WTC11 (cell line): ENCODE results near the gene PODXL. TPM values are rescaled to one million over a fixed set of nuclear protein-coding genes. Genes with fewer than 3 reads are reported as not detected.

Experiments used
- ATAC-seq: fragments of 200-7000 bp; cut with Tn5 transposase; 2 replicates; pipeline ENCODE4 v1.10.0; 2021; ENCODE audit warnings: mild to moderate bottlenecking, moderate library complexity
- CTCF ChIA-PET: fragments of 300-600 bp; sonication (Branson Sonifier 250); formaldehyde crosslinking; loops from one replicate; lab custom pipeline; 2021; ENCODE audit warnings: antibody characterized with exemption; lab: Charles Lee
- POLR2A ChIA-PET: fragments of 350-600 bp; sonication (Branson Sonifier 250); formaldehyde crosslinking; loops from one replicate; lab custom pipeline; 2021; ENCODE audit warnings: antibody characterized with exemption; lab: Charles Lee
- DNase-seq: peaks from one replicate; pipeline ENCODE4 v3.0.0; 2021; ENCODE audit warnings: low spot score
- H3K27ac Mint-ChIP-seq: 2 replicates; pipeline ENCODE4 v1.8.0; 2021; ENCODE audit warnings: mixed read lengths
- H3K27me3 Mint-ChIP-seq: 2 replicates; pipeline ENCODE4 v1.8.0; 2021; ENCODE audit warnings: low read depth, mild to moderate bottlenecking, moderate library complexity, mixed read lengths
- H3K36me3 Mint-ChIP-seq: 2 replicates; pipeline ENCODE4 v1.8.0; 2021; ENCODE audit warnings: mixed read lengths
- H3K4me1 Mint-ChIP-seq: 2 replicates; pipeline ENCODE4 v1.8.0; 2022; ENCODE audit warnings: mixed read lengths
- H3K4me3 Mint-ChIP-seq: 2 replicates; pipeline ENCODE4 v1.8.0; 2021; ENCODE audit warnings: mild to moderate bottlenecking, moderate library complexity, mixed read lengths
- H3K9me3 Mint-ChIP-seq: 2 replicates; pipeline ENCODE4 v1.8.0; 2021; ENCODE audit warnings: mixed read lengths
- ARID4B ChIP-seq: sonication (generic); formaldehyde crosslinking; IDR thresholded peaks from 2 replicates; pipeline ENCODE4 v1.8.0; 2023; ENCODE audit warnings: missing genetic modification reagents, mild to moderate bottlenecking, borderline replicate concordance
- CBFB ChIP-seq: sonication (generic); formaldehyde crosslinking; IDR thresholded peaks from 2 replicates; pipeline ENCODE4 v1.8.1; 2022; ENCODE audit warnings: mild to moderate bottlenecking, low read depth, missing genetic modification reagents
- CTCF ChIP-seq: fragments of 200-600 bp; IDR thresholded peaks from 2 replicates; pipeline ENCODE4 v1.8.0; 2022; ENCODE audit warnings: antibody characterized with exemption
- EMX1 ChIP-seq: fragments of 250-450 bp; sonication (Bioruptor Pico); IDR thresholded peaks from 2 replicates; pipeline ENCODE4 v1.8.0; 2021; ENCODE audit warnings: mild to moderate bottlenecking
- FOXJ3 ChIP-seq: sonication (generic); formaldehyde crosslinking; IDR thresholded peaks from 2 replicates; pipeline ENCODE4 v1.9.0; 2021; ENCODE audit warnings: missing genetic modification reagents, mild to moderate bottlenecking, borderline replicate concordance
- GABPB1 ChIP-seq: sonication (generic); formaldehyde crosslinking; IDR thresholded peaks from 2 replicates; pipeline ENCODE4 v1.8.1; 2023; ENCODE audit warnings: mild to moderate bottlenecking, missing genetic modification reagents
- HMGA2 ChIP-seq: fragments of 250-450 bp; sonication (Bioruptor Pico); IDR thresholded peaks from 2 replicates; pipeline ENCODE4 v1.4.0; 2021; ENCODE audit warnings: mild to moderate bottlenecking, moderate library complexity
- HMGXB4 ChIP-seq: sonication (generic); formaldehyde crosslinking; IDR thresholded peaks from 2 replicates; pipeline ENCODE4 v1.8.1; 2023; ENCODE audit warnings: mild to moderate bottlenecking, moderate library complexity, missing genetic modification reagents
- IRF2 ChIP-seq: sonication (generic); formaldehyde crosslinking; IDR thresholded peaks from 2 replicates; pipeline ENCODE4 v1.8.0; 2022; ENCODE audit warnings: low read depth, missing genetic modification reagents, borderline replicate concordance
- JAZF1 ChIP-seq: fragments of 250-450 bp; sonication (Bioruptor Pico); IDR thresholded peaks from 2 replicates; pipeline ENCODE4 v1.9.0; 2021; ENCODE audit warnings: moderate library complexity, mild to moderate bottlenecking, inconsistent platforms
- NFATC4 ChIP-seq: fragments of 250-450 bp; sonication (Bioruptor Pico); IDR thresholded peaks from 2 replicates; pipeline ENCODE4 v1.9.0; 2021; ENCODE audit warnings: mild to moderate bottlenecking
- OVOL2 ChIP-seq: fragments of 250-450 bp; sonication (Bioruptor Pico); IDR thresholded peaks from 2 replicates; pipeline ENCODE4 v1.9.0; 2021; ENCODE audit warnings: mild to moderate bottlenecking, borderline replicate concordance
- PRRX2 ChIP-seq: fragments of 250-450 bp; sonication (Bioruptor Pico); IDR thresholded peaks from 2 replicates; pipeline ENCODE4 v1.8.0; 2021; ENCODE audit warnings: mild to moderate bottlenecking
- RORB ChIP-seq: fragments of 250-450 bp; sonication (Bioruptor Pico); IDR thresholded peaks from 2 replicates; pipeline ENCODE4 v1.9.0; 2021; ENCODE audit warnings: mild to moderate bottlenecking
- ZBTB43 ChIP-seq: sonication (generic); formaldehyde crosslinking; IDR thresholded peaks from 2 replicates; pipeline ENCODE4 v1.8.1; 2023; ENCODE audit warnings: mild to moderate bottlenecking, missing genetic modification reagents
- ZNF263 ChIP-seq: sonication (generic); formaldehyde crosslinking; IDR thresholded peaks from 2 replicates; pipeline ENCODE4 v1.8.1; 2022; ENCODE audit warnings: low read depth, mild to moderate bottlenecking, moderate library complexity, missing genetic modification reagents
- total RNA-seq: library from RNA; stranded (reverse); gene quantifications from 3 replicates; pipeline ENCODE4 v1.2.3, GENCODE V29; 2021
- TF ChIP-seq, protein P1 (sequence below): sonication (generic); formaldehyde crosslinking; IDR thresholded peaks from 2 replicates; pipeline ENCODE4 v1.8.0; 2022; ENCODE audit warnings: mild to moderate bottlenecking, missing genetic modification reagents
- TF ChIP-seq, protein P2 (sequence below): sonication (generic); formaldehyde crosslinking; IDR thresholded peaks from 2 replicates; pipeline ENCODE4 v1.8.1; 2023; ENCODE audit warnings: mild to moderate bottlenecking, missing genetic modification reagents
- TF ChIP-seq, protein P3 (sequence below): sonication (generic); formaldehyde crosslinking; IDR thresholded peaks from 2 replicates; pipeline ENCODE4 v1.8.0; 2023; ENCODE audit warnings: mild to moderate bottlenecking, missing genetic modification reagents
- TF ChIP-seq, protein P4 (sequence below): sonication (generic); formaldehyde crosslinking; IDR thresholded peaks from 2 replicates; pipeline ENCODE4 v1.8.0; 2022; ENCODE audit warnings: mild to moderate bottlenecking, missing genetic modification reagents

PODXL gene
- total RNA-seq, 1 experiment from 2014 or later: 483 TPM

DNA sequence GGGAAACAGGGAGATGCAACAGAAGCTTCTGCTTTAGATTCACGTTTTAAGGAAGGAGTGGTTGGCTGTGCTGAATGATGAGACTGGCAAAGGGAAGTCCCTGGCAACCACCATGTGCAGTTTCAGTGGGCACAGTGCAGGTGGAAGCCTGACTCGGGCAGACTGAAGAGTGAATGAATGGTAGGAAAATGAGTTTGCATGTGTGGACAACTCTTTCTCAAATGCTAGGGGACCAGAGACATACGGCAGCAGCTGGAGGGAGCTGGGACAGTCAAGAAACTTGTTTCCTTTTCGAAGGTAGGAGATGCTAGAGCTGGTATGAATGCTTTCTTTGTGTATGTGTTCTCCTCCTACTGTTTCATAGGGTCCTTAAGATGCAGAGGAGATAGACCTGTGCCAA is 29.0 kb downstream of the PODXL start (continued):
- TF ChIP-seq EMX1 (no peak), ZNF263 (CRISPR knock-in tag) (no peak)

DNA sequence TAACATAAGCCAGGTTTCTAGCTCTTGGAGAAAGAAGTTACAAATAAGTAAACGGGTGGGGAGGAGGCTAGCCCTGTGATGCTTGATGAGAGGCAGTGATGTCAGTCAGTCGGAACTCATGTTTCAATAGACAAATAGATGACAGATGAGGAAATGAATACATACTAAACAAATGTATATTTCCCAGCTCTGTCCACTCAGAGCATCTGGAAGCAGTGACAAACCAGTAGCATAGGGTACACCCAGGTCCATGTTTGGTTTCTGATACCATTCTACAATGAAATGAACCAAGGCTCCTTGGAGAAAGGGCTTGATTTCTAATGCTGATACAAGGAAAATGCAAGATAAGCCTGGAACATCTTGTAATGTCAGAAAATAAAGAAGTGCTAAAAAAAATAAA is 30.6 kb downstream of the PODXL start:
- POLR2A ChIA-PET: interaction anchor here (0.6 kb wide), 1 partner anchor 372 kb away, joined by 3 read pairs; no protein-coding TSS in a partner anchor
- Mint-ChIP-seq H3K27me3 (no peaks in the 10 kb centered on the region), H3K9me3 (no peaks in the 10 kb centered on the region), H3K4me1 (peaks cover 79% of the 10 kb centered on the region), H3K27ac (peak overlapping the region; percentile 86), H3K36me3 (peaks cover 9% of the 10 kb centered on the region)
- ATAC-seq: no peak
- CTCF ChIA-PET: interaction anchor here (0.7 to 1.7 kb wide), 2 partner anchors 21 to 333 kb away, joined by 3 to 13 read pairs; no protein-coding TSS in a partner anchor
- TF ChIP-seq GABPB1 (CRISPR knock-in tag) (no peak), CBFB (no peak), ARID4B (no peak), NFATC4 (CRISPR knock-in tag) (no peak), ZBTB43 (CRISPR knock-in tag) (no peak), PRRX2 (no peak), HMGA2 (CRISPR knock-in tag) (no peak), IRF2 (CRISPR knock-in tag) (no peak), RORB (no peak), CTCF (no peak), OVOL2 (CRISPR knock-in tag) (no peak), JAZF1 (no peak), HMGXB4 (CRISPR knock-in tag) (no peak), FOXJ3 (CRISPR knock-in tag) (no peak)
- TF ChIP-seq, protein P1, sequence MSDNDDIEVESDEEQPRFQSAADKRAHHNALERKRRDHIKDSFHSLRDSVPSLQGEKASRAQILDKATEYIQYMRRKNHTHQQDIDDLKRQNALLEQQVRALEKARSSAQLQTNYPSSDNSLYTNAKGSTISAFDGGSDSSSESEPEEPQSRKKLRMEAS (CRISPR knock-in tag): no peak
- TF ChIP-seq, protein P2, sequence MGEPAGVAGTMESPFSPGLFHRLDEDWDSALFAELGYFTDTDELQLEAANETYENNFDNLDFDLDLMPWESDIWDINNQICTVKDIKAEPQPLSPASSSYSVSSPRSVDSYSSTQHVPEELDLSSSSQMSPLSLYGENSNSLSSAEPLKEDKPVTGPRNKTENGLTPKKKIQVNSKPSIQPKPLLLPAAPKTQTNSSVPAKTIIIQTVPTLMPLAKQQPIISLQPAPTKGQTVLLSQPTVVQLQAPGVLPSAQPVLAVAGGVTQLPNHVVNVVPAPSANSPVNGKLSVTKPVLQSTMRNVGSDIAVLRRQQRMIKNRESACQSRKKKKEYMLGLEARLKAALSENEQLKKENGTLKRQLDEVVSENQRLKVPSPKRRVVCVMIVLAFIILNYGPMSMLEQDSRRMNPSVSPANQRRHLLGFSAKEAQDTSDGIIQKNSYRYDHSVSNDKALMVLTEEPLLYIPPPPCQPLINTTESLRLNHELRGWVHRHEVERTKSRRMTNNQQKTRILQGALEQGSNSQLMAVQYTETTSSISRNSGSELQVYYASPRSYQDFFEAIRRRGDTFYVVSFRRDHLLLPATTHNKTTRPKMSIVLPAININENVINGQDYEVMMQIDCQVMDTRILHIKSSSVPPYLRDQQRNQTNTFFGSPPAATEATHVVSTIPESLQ (CRISPR knock-in tag): no peak
- TF ChIP-seq, protein P3, sequence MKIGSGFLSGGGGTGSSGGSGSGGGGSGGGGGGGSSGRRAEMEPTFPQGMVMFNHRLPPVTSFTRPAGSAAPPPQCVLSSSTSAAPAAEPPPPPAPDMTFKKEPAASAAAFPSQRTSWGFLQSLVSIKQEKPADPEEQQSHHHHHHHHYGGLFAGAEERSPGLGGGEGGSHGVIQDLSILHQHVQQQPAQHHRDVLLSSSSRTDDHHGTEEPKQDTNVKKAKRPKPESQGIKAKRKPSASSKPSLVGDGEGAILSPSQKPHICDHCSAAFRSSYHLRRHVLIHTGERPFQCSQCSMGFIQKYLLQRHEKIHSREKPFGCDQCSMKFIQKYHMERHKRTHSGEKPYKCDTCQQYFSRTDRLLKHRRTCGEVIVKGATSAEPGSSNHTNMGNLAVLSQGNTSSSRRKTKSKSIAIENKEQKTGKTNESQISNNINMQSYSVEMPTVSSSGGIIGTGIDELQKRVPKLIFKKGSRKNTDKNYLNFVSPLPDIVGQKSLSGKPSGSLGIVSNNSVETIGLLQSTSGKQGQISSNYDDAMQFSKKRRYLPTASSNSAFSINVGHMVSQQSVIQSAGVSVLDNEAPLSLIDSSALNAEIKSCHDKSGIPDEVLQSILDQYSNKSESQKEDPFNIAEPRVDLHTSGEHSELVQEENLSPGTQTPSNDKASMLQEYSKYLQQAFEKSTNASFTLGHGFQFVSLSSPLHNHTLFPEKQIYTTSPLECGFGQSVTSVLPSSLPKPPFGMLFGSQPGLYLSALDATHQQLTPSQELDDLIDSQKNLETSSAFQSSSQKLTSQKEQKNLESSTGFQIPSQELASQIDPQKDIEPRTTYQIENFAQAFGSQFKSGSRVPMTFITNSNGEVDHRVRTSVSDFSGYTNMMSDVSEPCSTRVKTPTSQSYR: no peak
- TF ChIP-seq, protein P4, sequence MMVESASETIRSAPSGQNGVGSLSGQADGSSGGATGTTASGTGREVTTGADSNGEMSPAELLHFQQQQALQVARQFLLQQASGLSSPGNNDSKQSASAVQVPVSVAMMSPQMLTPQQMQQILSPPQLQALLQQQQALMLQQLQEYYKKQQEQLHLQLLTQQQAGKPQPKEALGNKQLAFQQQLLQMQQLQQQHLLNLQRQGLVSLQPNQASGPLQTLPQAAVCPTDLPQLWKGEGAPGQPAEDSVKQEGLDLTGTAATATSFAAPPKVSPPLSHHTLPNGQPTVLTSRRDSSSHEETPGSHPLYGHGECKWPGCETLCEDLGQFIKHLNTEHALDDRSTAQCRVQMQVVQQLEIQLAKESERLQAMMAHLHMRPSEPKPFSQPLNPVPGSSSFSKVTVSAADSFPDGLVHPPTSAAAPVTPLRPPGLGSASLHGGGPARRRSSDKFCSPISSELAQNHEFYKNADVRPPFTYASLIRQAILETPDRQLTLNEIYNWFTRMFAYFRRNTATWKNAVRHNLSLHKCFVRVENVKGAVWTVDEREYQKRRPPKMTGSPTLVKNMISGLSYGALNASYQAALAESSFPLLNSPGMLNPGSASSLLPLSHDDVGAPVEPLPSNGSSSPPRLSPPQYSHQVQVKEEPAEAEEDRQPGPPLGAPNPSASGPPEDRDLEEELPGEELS (CRISPR knock-in tag): no peak
- TF ChIP-seq, all 79 proteins: peak for 0
- no peak overlapping the region for H3K4me3 Mint-ChIP-seq
- no peak for DNase-seq
